Cardiac fibroblast (primary cell): Measurements from ENCODE around the gene SEMA5A.

Source experiments
- DNase-seq, 2 donors: peaks; one replicate each; pipeline versions ENCODE4 v3.0.0 to v3.0.0-alpha.2; 2010; ENCODE audit warnings: low read depth in 2 of 2
- H3K4me3 ChIP-seq, 2 donors: replicated peaks in 1 of 2; 1 replicate in 1 of 2; 2 replicates in 1 of 2; pipeline ENCODE4 v1.5.1; 2011; ENCODE audit warnings: low read depth in 2 of 2, low read length in 2 of 2, mild to moderate bottlenecking in 2 of 2, moderate library complexity in 1 of 2
- CTCF ChIP-seq: IDR thresholded peaks from one replicate; pipeline ENCODE4 v1.5.1; 2011; ENCODE audit warnings: low read depth, mild to moderate bottlenecking, low read length, inconsistent platforms

SEMA5A gene

GRCh38 chr5:9166202-9167112 is 379.4 kb downstream of the SEMA5A start:
- TF ChIP-seq CTCF, result no peak
- DNase-seq, result no peak

GRCh38 chr5:9165546-9165945 is 380.3 kb downstream of the SEMA5A start:
- no peak for TF ChIP-seq CTCF
- DNase-seq, result no peak

More at GRCh38 chr5:9166202-9167112, 379.4 kb downstream of the SEMA5A start:
- no peak overlapping the region for H3K4me3 ChIP-seq

GRCh38 chr5:9160747-9161146 is 385.1 kb downstream of the SEMA5A start:
- no peak for TF ChIP-seq CTCF
- no peak overlapping the region for H3K4me3 ChIP-seq
- DNase-seq, result no peak

More at GRCh38 chr5:9165546-9165945, 380.3 kb downstream of the SEMA5A start:
- H3K4me3 ChIP-seq, result no peak overlapping the region

- no peak for TF ChIP-seq CTCF
- no peak for DNase-seq
- H3K4me3 ChIP-seq, result no peak overlapping the region
These were observed 388.1 kb downstream of the SEMA5A start for GRCh38 chr5:9157811-9158210.

- no peak for TF ChIP-seq CTCF
- H3K4me3 ChIP-seq, result no peak overlapping the region
- DNase-seq, result no peak
These were observed 388.9 kb downstream of the SEMA5A start for GRCh38 chr5:9157020-9157419.

DNA sequence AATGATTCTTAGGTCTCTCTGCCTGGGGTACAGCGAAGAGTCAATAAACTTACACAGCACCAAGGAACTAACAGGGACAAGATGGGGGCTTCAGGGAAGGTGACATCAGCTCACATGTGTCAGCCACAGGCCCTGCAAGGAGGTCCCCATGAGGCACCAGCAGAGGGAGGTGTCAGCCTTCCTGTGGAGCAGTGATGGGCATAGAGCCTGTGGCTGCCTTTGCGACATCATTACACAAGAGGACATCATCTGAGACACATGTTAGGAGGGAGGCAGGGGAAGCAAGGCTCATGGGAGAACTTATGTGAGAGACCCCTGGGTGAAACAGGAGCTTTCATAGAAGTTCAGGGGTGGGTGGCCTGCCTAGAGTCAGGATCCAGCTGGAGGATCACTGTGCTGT is 389.6 kb downstream of the SEMA5A start:
- DNase-seq, result peak; percentile 60 to 75
- no peak overlapping the region for H3K4me3 ChIP-seq
- TF ChIP-seq CTCF, result peak; percentile 66
